Measurements from ENCODE around the gene TEK.

GRCh38 chr9:27089706-27090105, 19.3 kb upstream of the TEK start:
- TF ChIP-seq CTCF (optimal IDR thresholded peaks at IDR 0.05 in 1 of 3, IDR thresholded peaks at IDR 0.05 in 1 of 3, conservative IDR thresholded peaks at IDR 0.05 in 1 of 3; ENCODE audit: extremely low read depth in 1 of 3, insufficient read depth in 2 of 3, low read length in 3 of 3): no peak
- no peak for TF ChIP-seq EZH2 (IDR thresholded peaks at IDR 0.05; ENCODE audit: low read length)
